ENCODE data around the gene ZBED5. TPM values are rescaled to one million over a fixed set of nuclear protein-coding genes. Genes with fewer than 3 reads are reported as not detected.
A peak's percentile ranks its signal among the peaks of the same experiment; 100 is the strongest.

Gene ZBED5
- total and polyA plus RNA-seq, 9 of the 15 experiments (the other 6 are each of a cell fraction or from before 2014, with no cell fraction given) = 12.4 to 70.7 (median 26.8) TPM

GRCh38 chr11:10857709-10858438 lies at the start of gene ZBED5 (continued):
- TF ChIP-seq MGA (IDR thresholded peaks at IDR 0.05) = no peak; the same call in none of the 2 replicates
- TF ChIP-seq RBM15 (IDR thresholded peaks at IDR 0.05; ENCODE audit: insufficient read depth, low read length) = no peak
- no peak for TF ChIP-seq MIER1 (IDR thresholded peaks at IDR 0.05; ENCODE audit: low read depth)
- TF ChIP-seq BCLAF1 (IDR thresholded peaks at IDR 0.05; ENCODE audit: borderline replicate concordance in 1 of 2, control insufficient read depth in 1 of 2, low read depth in 2 of 2, low read length in 1 of 2) = no peak; a peak in 1 of 4 replicates
- TF ChIP-seq SNRNP70 (optimal IDR thresholded peaks at IDR 0.05; ENCODE audit: low read depth, low read length) = no peak
- TF ChIP-seq E2F5 (CRISPR knock-in tag; IDR thresholded peaks at IDR 0.05) = no peak
- TF ChIP-seq EP300 (IDR thresholded peaks at IDR 0.05; ENCODE audit: low read length) = peak; percentile 6; the same call in 1 of the 2 replicates
- peak; percentile 71 for TF ChIP-seq FIP1L1 (IDR thresholded peaks at IDR 0.05; ENCODE audit: low read depth, low read length, poor library complexity, severe bottlenecking)
- no peak for TF ChIP-seq TSC22D4 (tag; IDR thresholded peaks at IDR 0.05)
- 0 out of 2 replicates have a peak, but pooled peaks have one; percentile 17 for TF ChIP-seq ZKSCAN1 (IDR thresholded peaks at IDR 0.05; ENCODE audit: low read depth, low read length)
- peak; percentile 78 to 83 for TF ChIP-seq NRF1 (conservative IDR thresholded peaks at IDR 0.05 in 1 of 2, IDR thresholded peaks at IDR 0.05 in 1 of 2)
